HG03039 (cell line): ENCODE measurements around the gene SMARCA4.
A peak's percentile ranks its signal among the peaks of the same experiment; 100 is the strongest.

Source experiments
- ATAC-seq: cut with Tn5 transposase; IDR thresholded peaks from one replicate; pipeline ENCODE4 v1.9.1; 2021; ENCODE audit warnings: mild to moderate bottlenecking, moderate library complexity; ENCODE audit not compliant: unreplicated experiment

The SMARCA4 gene

DNA sequence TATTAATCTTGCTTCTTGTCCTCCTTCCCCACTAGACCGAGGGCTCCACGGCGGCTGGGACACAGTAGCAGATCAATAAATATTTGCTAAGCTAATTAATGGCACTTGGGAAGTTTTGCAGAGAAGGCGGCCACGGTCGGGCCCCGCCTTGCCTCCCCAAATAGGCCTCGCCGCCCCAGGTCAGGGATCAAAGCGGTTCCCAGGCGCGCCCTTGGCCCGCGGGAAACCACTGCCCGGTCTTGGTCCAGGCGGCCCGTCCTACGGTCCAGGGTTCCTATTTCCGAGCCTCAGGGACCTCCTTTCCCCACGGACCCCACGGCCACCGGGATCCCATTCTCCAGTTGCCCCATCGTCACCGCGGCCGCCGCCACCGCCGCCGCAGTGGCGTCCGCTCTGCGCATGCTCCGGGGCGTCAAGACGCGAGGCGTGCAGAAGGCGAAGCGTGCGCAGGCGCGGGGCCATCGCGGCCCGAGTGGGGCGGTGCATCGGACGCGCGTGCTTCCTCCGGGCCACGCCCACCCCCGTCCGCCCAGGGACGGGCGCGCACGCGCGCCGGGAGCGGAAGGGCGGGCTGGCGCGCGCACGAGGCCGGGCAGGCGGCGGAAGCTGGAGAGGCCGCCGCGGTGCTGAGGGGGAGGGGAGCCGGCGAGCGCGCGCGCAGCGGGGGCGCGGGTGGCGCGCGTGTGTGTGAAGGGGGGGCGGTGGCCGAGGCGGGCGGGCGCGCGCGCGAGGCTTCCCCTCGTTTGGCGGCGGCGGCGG is at the start of gene SMARCA4:
Gene SMARCA4 (plus strand): TSS at position 717 of the 759 bp plus-strand sequence. CDS start 23,122 bp downstream, outside the sequence.
- peak; percentile 74 for ATAC-seq

DNA sequence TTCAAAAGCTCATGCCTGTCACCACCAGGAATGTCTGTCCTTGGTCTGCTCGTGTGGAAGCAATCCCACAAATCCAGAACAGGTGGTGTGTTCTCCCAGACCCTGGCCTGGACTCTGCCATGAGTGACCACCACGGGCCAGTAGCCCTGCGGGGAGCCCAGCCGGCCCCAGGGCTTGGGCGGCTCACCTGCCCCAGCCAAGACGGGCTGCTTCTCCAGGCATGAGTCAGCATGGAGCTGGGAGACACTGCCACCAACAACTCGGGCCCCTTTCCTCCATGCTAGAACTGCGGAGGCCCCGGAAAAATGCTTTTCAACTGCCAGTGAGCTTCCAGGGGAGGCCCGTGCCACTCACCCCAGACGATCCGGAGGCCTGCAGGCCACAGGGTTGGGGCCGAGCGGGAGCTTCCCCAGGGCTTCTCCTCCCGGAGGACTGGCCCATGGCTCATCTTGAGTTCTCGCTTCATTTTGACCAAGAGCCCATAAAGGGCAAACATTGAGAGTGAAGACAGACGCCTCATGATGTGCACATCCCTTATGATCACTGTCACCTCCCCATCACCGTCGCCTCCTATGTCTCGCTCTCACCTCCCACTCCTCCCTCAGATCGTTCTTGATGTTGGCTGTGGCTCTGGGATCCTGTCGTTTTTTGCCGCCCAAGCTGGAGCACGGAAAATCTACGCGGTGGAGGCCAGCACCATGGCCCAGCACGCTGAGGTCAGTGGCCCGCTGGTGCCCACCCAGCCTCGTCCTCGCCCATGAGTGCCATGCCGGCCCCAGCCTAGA is 49.1 kb upstream of the SMARCA4 start:
- ATAC-seq, result no peak

- no peak for ATAC-seq
Measured at GRCh38 chr19:10912619-10913018, 48.2 kb upstream of the SMARCA4 start.

GRCh38 chr19:10913716-10914340 is 47.0 kb upstream of the SMARCA4 start:
- ATAC-seq, result no peak

- ATAC-seq, result no peak
Measured at GRCh38 chr19:10915130-10916091, 45.4 kb upstream of the SMARCA4 start.

- no peak for ATAC-seq
Measured at GRCh38 chr19:10916602-10917001, 44.2 kb upstream of the SMARCA4 start.

- no peak for ATAC-seq
Measured at GRCh38 chr19:10918359-10918758, 42.5 kb upstream of the SMARCA4 start.

GRCh38 chr19:10919352-10920287 is 41.2 kb upstream of the SMARCA4 start:
- ATAC-seq, result no peak

DNA sequence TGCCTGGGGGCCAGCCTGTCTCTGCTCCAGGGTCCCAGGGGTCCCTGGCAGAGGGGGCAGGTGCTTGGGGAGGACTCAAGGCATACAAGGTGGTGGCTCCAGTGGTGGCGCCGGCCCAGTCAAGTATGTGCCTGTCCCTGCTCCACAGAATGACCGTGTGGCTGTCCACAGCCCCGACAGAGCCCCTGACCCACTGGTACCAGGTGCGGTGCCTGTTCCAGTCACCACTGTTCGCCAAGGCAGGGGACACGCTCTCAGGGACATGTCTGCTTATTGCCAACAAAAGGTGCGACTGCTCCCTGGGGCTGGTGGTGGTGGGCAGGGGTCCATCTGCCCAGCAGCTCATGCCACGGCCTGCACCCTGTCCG is 40.6 kb upstream of the SMARCA4 start:
- ATAC-seq, result no peak

- no peak for ATAC-seq
Measured at GRCh38 chr19:10920781-10921180, 40.0 kb upstream of the SMARCA4 start.

DNA sequence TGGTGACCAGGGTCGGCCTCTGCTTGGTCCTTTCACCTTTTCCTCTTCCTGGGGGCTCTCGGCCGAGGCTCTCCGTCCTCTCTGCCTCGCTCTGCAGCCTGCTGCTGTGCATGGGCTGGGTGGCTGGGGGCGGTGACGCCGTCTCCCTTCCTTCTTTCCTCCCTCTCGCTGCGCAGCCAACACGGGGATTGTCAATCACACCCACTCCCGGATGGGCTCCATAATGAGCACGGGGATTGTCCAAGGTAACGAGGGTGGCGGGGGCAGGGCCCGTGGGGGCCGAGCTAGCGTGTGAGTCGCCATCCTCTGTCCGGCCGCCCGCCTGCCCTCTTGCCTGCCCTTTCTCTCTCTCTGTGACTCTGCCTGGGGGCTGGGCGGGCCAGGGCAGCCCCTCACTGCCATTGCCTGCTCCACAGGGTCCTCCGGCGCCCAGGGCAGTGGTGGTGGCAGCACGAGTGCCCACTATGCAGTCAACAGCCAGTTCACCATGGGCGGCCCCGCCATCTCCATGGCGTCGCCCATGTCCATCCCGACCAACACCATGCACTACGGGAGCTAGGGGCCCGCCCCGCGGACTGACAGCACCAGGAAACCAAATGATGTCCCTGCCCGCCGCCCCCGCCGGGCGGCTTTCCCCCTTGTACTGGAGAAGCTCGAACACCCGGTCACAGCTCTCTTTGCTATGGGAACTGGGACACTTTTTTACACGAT is 39.5 kb upstream of the SMARCA4 start:
- ATAC-seq, result no peak

DNA sequence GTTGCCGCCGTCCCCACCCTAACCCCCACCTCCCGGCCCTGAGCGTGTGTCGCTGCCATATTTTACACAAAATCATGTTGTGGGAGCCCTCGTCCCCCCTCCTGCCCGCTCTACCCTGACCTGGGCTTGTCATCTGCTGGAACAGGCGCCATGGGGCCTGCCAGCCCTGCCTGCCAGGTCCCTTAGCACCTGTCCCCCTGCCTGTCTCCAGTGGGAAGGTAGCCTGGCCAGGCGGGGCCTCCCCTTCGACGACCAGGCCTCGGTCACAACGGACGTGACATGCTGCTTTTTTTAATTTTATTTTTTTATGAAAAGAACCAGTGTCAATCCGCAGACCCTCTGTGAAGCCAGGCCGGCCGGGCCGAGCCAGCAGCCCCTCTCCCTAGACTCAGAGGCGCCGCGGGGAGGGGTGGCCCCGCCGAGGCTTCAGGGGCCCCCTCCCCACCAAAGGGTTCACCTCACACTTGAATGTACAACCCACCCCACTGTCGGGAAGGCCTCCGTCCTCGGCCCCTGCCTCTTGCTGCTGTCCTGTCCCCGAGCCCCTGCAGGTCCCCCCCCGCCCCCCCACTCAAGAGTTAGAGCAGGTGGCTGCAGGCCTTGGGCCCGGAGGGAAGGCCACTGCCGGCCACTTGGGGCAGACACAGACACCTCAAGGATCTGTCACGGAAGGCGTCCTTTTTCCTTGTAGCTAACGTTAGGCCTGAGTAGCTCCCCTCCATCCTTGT is 38.8 kb upstream of the SMARCA4 start:
- ATAC-seq, result no peak

DNA sequence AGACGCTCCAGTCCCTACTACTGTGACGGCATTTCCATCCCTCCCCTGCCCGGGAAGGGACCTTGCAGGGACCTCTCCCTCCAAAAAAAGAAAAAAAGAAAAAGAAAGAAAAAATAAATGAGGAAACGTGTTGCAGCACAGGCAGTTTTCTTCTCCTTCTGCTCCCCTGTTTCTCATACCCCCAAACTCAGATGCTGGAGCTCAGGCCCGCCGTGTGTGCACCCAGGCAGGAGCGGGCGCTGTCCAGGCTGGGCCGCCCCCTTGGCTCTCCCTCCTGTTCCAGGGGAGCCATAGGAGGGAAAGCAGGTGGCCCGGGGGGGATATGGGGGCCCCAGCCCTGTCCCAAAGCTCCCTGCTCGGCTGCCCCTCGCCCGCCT is 38.2 kb upstream of the SMARCA4 start:
- ATAC-seq, result no peak

GRCh38 chr19:10923260-10924112 is 37.3 kb upstream of the SMARCA4 start:
- no peak for ATAC-seq

DNA sequence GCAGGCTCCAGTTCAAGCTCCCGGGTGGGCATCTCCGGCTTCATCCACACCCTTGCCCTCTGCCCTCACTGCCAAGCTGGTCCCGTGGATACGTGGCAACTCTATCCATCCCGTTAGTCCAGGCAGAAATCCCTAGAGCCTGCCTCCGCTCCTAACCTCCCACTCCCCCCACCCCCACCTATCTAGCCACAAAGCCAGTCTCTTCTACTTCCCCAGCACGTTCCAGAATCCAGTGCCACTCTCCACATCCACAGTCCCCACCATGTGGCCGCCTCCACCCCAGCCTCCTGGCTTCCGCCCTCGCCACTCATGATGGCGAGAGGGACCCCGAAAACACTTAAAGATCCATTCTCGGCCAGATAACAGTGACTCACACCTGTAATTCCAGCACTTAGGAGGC is 36.2 kb upstream of the SMARCA4 start:
- no peak for ATAC-seq

- peak; percentile 2 for ATAC-seq
Measured at GRCh38 chr19:10927730-10928562, 32.9 kb upstream of the SMARCA4 start.
